SK-N-SH treated with all-trans-retinoic acid at 6 μM for 48 hours (cell line): ENCODE measurements around the gene NIP7.

Experiments
- ATAC-seq: fragments of 200-7000 bp; cut with Tn5 transposase; 3 replicates; pipeline ENCODE4 v1.9.1; 2020; ENCODE audit warnings: mild to moderate bottlenecking, moderate library complexity
- BACH2 ChIP-seq: fragments of 250-450 bp; sonication (Bioruptor Pico); IDR thresholded peaks from 2 replicates; pipeline ENCODE4 v1.9.0; 2021; ENCODE audit warnings: mild to moderate bottlenecking, borderline replicate concordance
- CREB5 ChIP-seq: fragments of 250-450 bp; sonication (Bioruptor Pico); IDR thresholded peaks from 2 replicates; pipeline ENCODE4 v1.5.1; 2020; ENCODE audit warnings: low read depth, mild to moderate bottlenecking, moderate library complexity
- CSDC2 ChIP-seq: fragments of 250-450 bp; sonication (Bioruptor Pico); IDR thresholded peaks from 2 replicates; pipeline ENCODE4 v1.5.0; 2020; ENCODE audit warnings: mild to moderate bottlenecking, moderate library complexity
- CSRNP3 ChIP-seq: fragments of 250-450 bp; sonication (Bioruptor Pico); IDR thresholded peaks from 2 replicates; pipeline ENCODE4 v1.5.1; 2021; ENCODE audit warnings: mild to moderate bottlenecking, moderate library complexity
- ESRRG ChIP-seq: fragments of 250-450 bp; sonication (Bioruptor Pico); IDR thresholded peaks from 2 replicates; pipeline ENCODE4 v1.6.1; 2021; ENCODE audit warnings: mild to moderate bottlenecking
- GLIS3 ChIP-seq: fragments of 250-450 bp; sonication (Bioruptor Pico); IDR thresholded peaks from 2 replicates; pipeline ENCODE4 v1.5.0; 2020; ENCODE audit warnings: mild to moderate bottlenecking, moderate library complexity
- ISL1 ChIP-seq: fragments of 250-450 bp; sonication (Bioruptor Pico); IDR thresholded peaks from 2 replicates; pipeline ENCODE4 v2.1.2; 2022; ENCODE audit warnings: mild to moderate bottlenecking, moderate library complexity
- OSR1 ChIP-seq: fragments of 250-450 bp; sonication (Bioruptor Pico); IDR thresholded peaks from 2 replicates; pipeline ENCODE4 v1.8.0; 2022; ENCODE audit warnings: moderate library complexity, mild to moderate bottlenecking, inconsistent platforms
- PATZ1 ChIP-seq: fragments of 250-450 bp; sonication (Bioruptor Pico); IDR thresholded peaks from 2 replicates; pipeline ENCODE4 v1.8.0; 2020; ENCODE audit warnings: mild to moderate bottlenecking, moderate library complexity, borderline replicate concordance
- PPARA ChIP-seq: fragments of 250-450 bp; sonication (Bioruptor Pico); IDR thresholded peaks from 2 replicates; pipeline ENCODE4 v1.5.0; 2020; ENCODE audit warnings: mild to moderate bottlenecking, borderline replicate concordance
- RARB ChIP-seq: fragments of 250-450 bp; sonication (Bioruptor Pico); IDR thresholded peaks from 2 replicates; pipeline ENCODE4 v1.8.0; 2021; ENCODE audit warnings: mild to moderate bottlenecking, moderate library complexity
- SNAI2 ChIP-seq: fragments of 250-450 bp; sonication (Bioruptor Pico); IDR thresholded peaks from 2 replicates; pipeline ENCODE4 v1.5.0; 2020; ENCODE audit warnings: mild to moderate bottlenecking, moderate library complexity
- TCF4 ChIP-seq: fragments of 250-450 bp; sonication (Bioruptor Pico); IDR thresholded peaks from 2 replicates; pipeline ENCODE4 v1.8.0; 2021; ENCODE audit warnings: mild to moderate bottlenecking, moderate library complexity, borderline replicate concordance
- TOX ChIP-seq: fragments of 250-450 bp; sonication (Bioruptor Pico); IDR thresholded peaks from 2 replicates; pipeline ENCODE4 v1.8.0; 2021; ENCODE audit warnings: mild to moderate bottlenecking, moderate library complexity, borderline replicate concordance
- ZC3H10 ChIP-seq: fragments of 250-450 bp; sonication (Bioruptor Pico); IDR thresholded peaks from 2 replicates; pipeline ENCODE4 v1.5.1; 2021; ENCODE audit warnings: mild to moderate bottlenecking, moderate library complexity
- ZFP3 ChIP-seq: fragments of 250-450 bp; sonication (Bioruptor Pico); IDR thresholded peaks from 2 replicates; pipeline ENCODE4 v1.5.0; 2020; ENCODE audit warnings: mild to moderate bottlenecking, moderate library complexity
- ZFP30 ChIP-seq: fragments of 450-650 bp; formaldehyde crosslinking; IDR thresholded peaks from 2 replicates; pipeline ENCODE4 v1.5.0; 2022; ENCODE audit warnings: mild to moderate bottlenecking, moderate library complexity
- ZNF565 ChIP-seq: fragments of 450-650 bp; formaldehyde crosslinking; conservative IDR thresholded peaks from 2 replicates; pipeline ENCODE4 v1.5.0; 2020; ENCODE audit warnings: low read depth, mild to moderate bottlenecking, moderate library complexity
- ZNF70 ChIP-seq: fragments of 450-650 bp; formaldehyde crosslinking; IDR thresholded peaks from 2 replicates; pipeline ENCODE4 v1.5.0; 2020; ENCODE audit warnings: mild to moderate bottlenecking, moderate library complexity
- ZNF8 ChIP-seq: fragments of 450-650 bp; formaldehyde crosslinking; IDR thresholded peaks from 2 replicates; pipeline ENCODE4 v1.5.0; 2020; ENCODE audit warnings: mild to moderate bottlenecking, moderate library complexity
- TF ChIP-seq, protein P1 (sequence below): fragments of 250-450 bp; sonication (Bioruptor Pico); IDR thresholded peaks from 2 replicates; pipeline ENCODE4 v1.5.0; 2020; ENCODE audit warnings: mild to moderate bottlenecking, moderate library complexity
- TF ChIP-seq, protein P2 (sequence below): fragments of 250-450 bp; sonication (Bioruptor Pico); IDR thresholded peaks from 2 replicates; pipeline ENCODE4 v1.8.0; 2021; ENCODE audit warnings: low read depth, mild to moderate bottlenecking, moderate library complexity, borderline replicate concordance

The NIP7 gene

DNA sequence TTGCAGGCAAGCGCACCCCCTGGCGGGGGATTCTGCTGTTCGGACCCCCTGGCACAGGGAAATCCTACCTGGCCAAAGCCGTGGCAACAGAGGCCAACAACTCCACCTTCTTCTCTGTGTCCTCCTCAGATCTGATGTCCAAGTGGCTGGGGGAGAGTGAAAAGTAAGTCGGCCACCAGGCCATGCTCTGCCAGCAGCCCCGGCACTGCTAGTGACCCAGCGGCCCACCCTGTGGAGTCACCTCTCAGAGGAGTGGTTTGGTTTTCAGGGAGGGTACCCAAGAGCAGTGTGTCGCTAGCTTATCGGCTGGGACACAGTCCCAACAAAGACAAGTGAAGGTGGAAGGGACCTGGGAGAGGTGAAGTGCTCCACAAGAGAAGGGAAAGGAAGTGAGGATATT lies 20.2 kb upstream of the NIP7 start:
- ATAC-seq: no peak
- TF ChIP-seq ISL1 (CRISPR knock-in tag) (no peak), GLIS3 (CRISPR knock-in tag) (no peak), TOX (CRISPR knock-in tag) (no peak), ZNF565 (no peak), CREB5 (no peak), CSRNP3 (CRISPR knock-in tag) (no peak), RARB (no peak), ZC3H10 (CRISPR knock-in tag) (no peak), ZFP3 (no peak), PATZ1 (CRISPR knock-in tag) (no peak), CSDC2 (no peak), PPARA (CRISPR knock-in tag) (no peak), BACH2 (CRISPR knock-in tag) (no peak), ESRRG (no peak), OSR1 (CRISPR knock-in tag) (no peak), ZFP30 (CRISPR knock-in tag) (no peak)
- TF ChIP-seq, protein P1, sequence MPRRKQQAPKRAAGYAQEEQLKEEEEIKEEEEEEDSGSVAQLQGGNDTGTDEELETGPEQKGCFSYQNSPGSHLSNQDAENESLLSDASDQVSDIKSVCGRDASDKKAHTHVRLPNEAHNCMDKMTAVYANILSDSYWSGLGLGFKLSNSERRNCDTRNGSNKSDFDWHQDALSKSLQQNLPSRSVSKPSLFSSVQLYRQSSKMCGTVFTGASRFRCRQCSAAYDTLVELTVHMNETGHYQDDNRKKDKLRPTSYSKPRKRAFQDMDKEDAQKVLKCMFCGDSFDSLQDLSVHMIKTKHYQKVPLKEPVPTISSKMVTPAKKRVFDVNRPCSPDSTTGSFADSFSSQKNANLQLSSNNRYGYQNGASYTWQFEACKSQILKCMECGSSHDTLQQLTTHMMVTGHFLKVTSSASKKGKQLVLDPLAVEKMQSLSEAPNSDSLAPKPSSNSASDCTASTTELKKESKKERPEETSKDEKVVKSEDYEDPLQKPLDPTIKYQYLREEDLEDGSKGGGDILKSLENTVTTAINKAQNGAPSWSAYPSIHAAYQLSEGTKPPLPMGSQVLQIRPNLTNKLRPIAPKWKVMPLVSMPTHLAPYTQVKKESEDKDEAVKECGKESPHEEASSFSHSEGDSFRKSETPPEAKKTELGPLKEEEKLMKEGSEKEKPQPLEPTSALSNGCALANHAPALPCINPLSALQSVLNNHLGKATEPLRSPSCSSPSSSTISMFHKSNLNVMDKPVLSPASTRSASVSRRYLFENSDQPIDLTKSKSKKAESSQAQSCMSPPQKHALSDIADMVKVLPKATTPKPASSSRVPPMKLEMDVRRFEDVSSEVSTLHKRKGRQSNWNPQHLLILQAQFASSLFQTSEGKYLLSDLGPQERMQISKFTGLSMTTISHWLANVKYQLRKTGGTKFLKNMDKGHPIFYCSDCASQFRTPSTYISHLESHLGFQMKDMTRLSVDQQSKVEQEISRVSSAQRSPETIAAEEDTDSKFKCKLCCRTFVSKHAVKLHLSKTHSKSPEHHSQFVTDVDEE (CRISPR knock-in tag): no peak

GRCh38 chr16:69319826-69320739 lies 19.5 kb upstream of the NIP7 start:
- no peak for ATAC-seq
- TF ChIP-seq BACH2 (CRISPR knock-in tag) (no peak), OSR1 (CRISPR knock-in tag) (no peak), TCF4 (no peak), PATZ1 (CRISPR knock-in tag) (no peak), ISL1 (CRISPR knock-in tag) (no peak), TOX (CRISPR knock-in tag) (no peak), CREB5 (no peak), SNAI2 (CRISPR knock-in tag) (no peak), ZNF565 (no peak), ZFP30 (CRISPR knock-in tag) (no peak), GLIS3 (CRISPR knock-in tag) (no peak), ESRRG (no peak), ZNF70 (CRISPR knock-in tag) (no peak), ZNF8 (CRISPR knock-in tag) (no peak), ZC3H10 (CRISPR knock-in tag) (no peak)
- TF ChIP-seq, protein P2, sequence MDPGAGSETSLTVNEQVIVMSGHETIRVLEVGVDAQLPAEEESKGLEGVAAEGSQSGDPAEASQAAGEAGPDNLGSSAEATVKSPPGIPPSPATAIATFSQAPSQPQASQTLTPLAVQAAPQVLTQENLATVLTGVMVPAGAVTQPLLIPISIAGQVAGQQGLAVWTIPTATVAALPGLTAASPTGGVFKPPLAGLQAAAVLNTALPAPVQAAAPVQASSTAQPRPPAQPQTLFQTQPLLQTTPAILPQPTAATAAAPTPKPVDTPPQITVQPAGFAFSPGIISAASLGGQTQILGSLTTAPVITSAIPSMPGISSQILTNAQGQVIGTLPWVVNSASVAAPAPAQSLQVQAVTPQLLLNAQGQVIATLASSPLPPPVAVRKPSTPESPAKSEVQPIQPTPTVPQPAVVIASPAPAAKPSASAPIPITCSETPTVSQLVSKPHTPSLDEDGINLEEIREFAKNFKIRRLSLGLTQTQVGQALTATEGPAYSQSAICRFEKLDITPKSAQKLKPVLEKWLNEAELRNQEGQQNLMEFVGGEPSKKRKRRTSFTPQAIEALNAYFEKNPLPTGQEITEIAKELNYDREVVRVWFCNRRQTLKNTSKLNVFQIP: no peak
- TF ChIP-seq, protein P1 (CRISPR knock-in tag): no peak
